ENCODE measurements around the gene FBXO39. TPM values are rescaled to one million over a fixed set of nuclear protein-coding genes. Genes with fewer than 3 reads are reported as not detected.
A peak's percentile ranks its signal among the peaks of the same experiment; 100 is the strongest.

Gene FBXO39
- total RNA-seq, 1 donor = under 0.01 TPM

- no peak for TF ChIP-seq CTCF (IDR thresholded peaks at IDR 0.05; ENCODE audit: insufficient read depth, low read depth, low read length)
- no peak for DNase-seq (ENCODE audit: low read depth)
- H3K4me3 ChIP-seq (ENCODE audit: low read depth, low read length) = no peak overlapping the region
Observed at GRCh38 chr17:6753546-6753945, 22.5 kb upstream of the FBXO39 start.

GRCh38 chr17:6755281-6755680 is 20.7 kb upstream of the FBXO39 start:
- DNase-seq (ENCODE audit: low read depth) = peak; percentile 86

GRCh38 chr17:6755731-6756184 is 20.3 kb upstream of the FBXO39 start, which contains the start of gene XAF1:
TSS of gene XAF1 (plus strand) at chr17:6756046. CDS start at chr17:6756079, 33 bp downstream.
- DNase-seq (ENCODE audit: low read depth) = peak; percentile 86
- H3K4me3 ChIP-seq (ENCODE audit: low read depth, low read length) = peak within 1 kb of the TSS; percentile 81
- TF ChIP-seq CTCF (IDR thresholded peaks at IDR 0.05; ENCODE audit: insufficient read depth, low read depth, low read length) = no peak

More at GRCh38 chr17:6755281-6755680, 20.7 kb upstream of the FBXO39 start:
- TF ChIP-seq CTCF (IDR thresholded peaks at IDR 0.05; ENCODE audit: insufficient read depth, low read depth, low read length) = no peak
- peak overlapping the region; percentile 81 for H3K4me3 ChIP-seq (ENCODE audit: low read depth, low read length)

- H3K4me3 ChIP-seq (ENCODE audit: low read depth, low read length) = peak overlapping the region; percentile 81
- no peak for TF ChIP-seq CTCF (IDR thresholded peaks at IDR 0.05; ENCODE audit: insufficient read depth, low read depth, low read length)
- DNase-seq (ENCODE audit: low read depth) = peak; percentile 24
Observed at GRCh38 chr17:6756425-6757031, 19.5 kb upstream of the FBXO39 start.

GRCh38 chr17:6757747-6758146 is 18.3 kb upstream of the FBXO39 start:
- TF ChIP-seq CTCF (IDR thresholded peaks at IDR 0.05; ENCODE audit: insufficient read depth, low read depth, low read length) = no peak
- no peak overlapping the region for H3K4me3 ChIP-seq (ENCODE audit: low read depth, low read length)
- no peak for DNase-seq (ENCODE audit: low read depth)

GRCh38 chr17:6761779-6762178 is 14.2 kb upstream of the FBXO39 start:
- no peak overlapping the region for H3K4me3 ChIP-seq (ENCODE audit: low read depth, low read length)
- DNase-seq (ENCODE audit: low read depth) = no peak
- TF ChIP-seq CTCF (IDR thresholded peaks at IDR 0.05; ENCODE audit: insufficient read depth, low read depth, low read length) = no peak

GRCh38 chr17:6768447-6768846 is 7.6 kb upstream of the FBXO39 start:
- no peak for TF ChIP-seq CTCF (IDR thresholded peaks at IDR 0.05; ENCODE audit: insufficient read depth, low read depth, low read length)
- no peak overlapping the region for H3K4me3 ChIP-seq (ENCODE audit: low read depth, low read length)
- no peak for DNase-seq (ENCODE audit: low read depth)
